Activated T-cell treated with anti-CD3 and anti-CD28 coated beads for 4 hours (primary cell): ENCODE data around the gene SPINK5.

ENCODE experiments used
- DNase-seq: peaks from one replicate; pipeline ENCODE4 v3.0.0-alpha.2; 2020

SPINK5 gene

GRCh38 chr5:148179234-148179824 is 115.5 kb downstream of the SPINK5 start:
- DNase-seq: no peak

- DNase-seq: no peak
These were observed 122.6 kb downstream of the SPINK5 start for GRCh38 chr5:148186248-148187003.
